ENCODE data around the gene TSPEAR. TPM values are rescaled to one million over a fixed set of nuclear protein-coding genes. Genes with fewer than 3 reads are reported as not detected.

The TSPEAR gene
- total and polyA plus RNA-seq, 2 donors from 2014 or later, result 0.09 to 0.22 TPM

DNA sequence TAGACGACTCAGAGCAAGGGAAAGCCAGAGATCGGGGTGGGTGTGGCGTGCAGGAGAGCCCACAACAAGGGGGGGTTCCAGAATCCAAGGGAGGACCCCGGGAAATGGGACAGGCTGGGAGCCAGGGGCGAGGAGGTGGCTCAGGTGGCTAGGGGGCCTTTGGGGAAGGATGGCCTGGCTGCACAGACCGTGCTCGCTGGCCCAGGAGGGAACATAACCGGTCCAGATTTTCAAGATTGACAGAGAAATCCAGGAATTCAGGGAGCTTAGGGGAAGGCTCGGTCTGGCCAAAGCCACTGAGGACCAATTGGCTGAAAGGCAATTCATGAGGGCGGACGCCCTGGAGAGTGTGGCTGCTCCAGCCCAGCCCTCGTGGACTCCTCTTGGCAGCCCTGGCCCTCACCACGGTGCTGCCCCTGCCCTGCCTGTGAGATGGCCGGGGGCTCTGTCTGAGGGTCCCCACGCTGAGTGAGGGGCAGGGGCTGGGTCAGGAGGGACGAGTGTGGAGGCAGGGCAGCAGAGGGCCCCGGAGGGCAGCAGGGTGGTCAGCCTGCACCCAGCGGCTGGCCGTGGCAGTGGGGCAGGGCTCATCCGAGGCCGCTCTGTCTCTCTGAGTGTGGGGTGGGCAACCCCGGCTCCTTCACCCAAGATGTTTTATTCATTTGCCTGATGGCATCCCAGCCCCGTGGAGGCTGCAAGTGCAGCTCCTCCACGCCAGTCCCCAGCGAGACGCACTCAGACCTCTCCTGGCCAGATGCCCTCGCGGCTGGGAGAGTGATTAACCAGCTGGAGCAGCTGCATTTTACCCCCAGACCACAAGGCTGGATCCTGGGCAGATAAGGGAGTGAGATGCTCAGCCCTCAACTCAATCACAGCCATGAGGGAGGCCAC lies 261.7 kb downstream of the TSPEAR start:
- no peaks in the 10 kb centered on the region for H3K4me1 ChIP-seq (ENCODE audit: control insufficient read depth in 2 of 3, insufficient read depth in 2 of 3, low read depth in 1 of 3, low read length in 3 of 3)
- no peak for FAIRE-seq
- H3K9ac ChIP-seq (ENCODE audit: low read length in 3 of 3), result no peak overlapping the region
- H3K27me3 ChIP-seq (ENCODE audit: control insufficient read depth, insufficient read depth, low read length), result no peaks in the 10 kb centered on the region
- no peak overlapping the region for H3K27ac ChIP-seq (ENCODE audit: low read depth in 2 of 2, low read length in 2 of 2)
- no peak overlapping the region for H3K4me3 ChIP-seq (ENCODE audit: low read length in 3 of 3)
- intact Hi-C loops (cut with DNase I), result no loop called here
- peak in 2 of 5 donors; percentile 35 to 57 for DNase-seq
- no peaks in the 10 kb centered on the region for H3K36me3 ChIP-seq (ENCODE audit: control insufficient read depth in 2 of 3, insufficient read depth in 3 of 3, low read length in 3 of 3)
- H3K9me3 ChIP-seq (ENCODE audit: control insufficient read depth in 2 of 3, insufficient read depth in 1 of 3, low read length in 3 of 3), result peaks cover 0 to 13% (median 0%) of the 10 kb centered on the region in 3 donors
- TF ChIP-seq, protein P1, sequence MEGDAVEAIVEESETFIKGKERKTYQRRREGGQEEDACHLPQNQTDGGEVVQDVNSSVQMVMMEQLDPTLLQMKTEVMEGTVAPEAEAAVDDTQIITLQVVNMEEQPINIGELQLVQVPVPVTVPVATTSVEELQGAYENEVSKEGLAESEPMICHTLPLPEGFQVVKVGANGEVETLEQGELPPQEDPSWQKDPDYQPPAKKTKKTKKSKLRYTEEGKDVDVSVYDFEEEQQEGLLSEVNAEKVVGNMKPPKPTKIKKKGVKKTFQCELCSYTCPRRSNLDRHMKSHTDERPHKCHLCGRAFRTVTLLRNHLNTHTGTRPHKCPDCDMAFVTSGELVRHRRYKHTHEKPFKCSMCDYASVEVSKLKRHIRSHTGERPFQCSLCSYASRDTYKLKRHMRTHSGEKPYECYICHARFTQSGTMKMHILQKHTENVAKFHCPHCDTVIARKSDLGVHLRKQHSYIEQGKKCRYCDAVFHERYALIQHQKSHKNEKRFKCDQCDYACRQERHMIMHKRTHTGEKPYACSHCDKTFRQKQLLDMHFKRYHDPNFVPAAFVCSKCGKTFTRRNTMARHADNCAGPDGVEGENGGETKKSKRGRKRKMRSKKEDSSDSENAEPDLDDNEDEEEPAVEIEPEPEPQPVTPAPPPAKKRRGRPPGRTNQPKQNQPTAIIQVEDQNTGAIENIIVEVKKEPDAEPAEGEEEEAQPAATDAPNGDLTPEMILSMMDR (IDR thresholded peaks at IDR 0.05; ENCODE audit: borderline replicate concordance, extremely low read depth, insufficient read depth), result no peak

DNA sequence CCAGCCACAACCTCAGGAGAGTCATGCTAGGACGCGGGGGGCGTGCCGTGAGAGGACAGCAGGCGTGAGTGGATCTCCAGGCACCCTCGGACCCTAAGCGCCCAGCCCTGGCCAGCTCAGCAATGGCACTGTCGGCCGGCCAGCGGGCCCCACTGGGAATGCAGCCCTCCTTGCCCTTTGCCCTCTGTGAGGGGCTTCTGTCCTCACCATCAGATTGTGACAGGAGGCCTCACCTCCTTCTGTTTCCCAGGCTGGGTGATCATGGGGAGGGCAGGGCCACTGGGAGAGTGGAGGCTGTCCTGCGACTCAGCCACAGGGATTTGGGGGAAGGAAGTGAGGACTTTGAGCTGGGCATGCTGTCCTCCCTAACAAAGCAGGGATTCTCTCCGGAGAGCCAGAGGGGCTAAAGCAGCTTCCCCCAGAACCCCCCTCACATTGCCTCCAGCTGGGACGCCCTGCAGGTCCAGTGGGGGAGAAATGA lies 262.7 kb downstream of the TSPEAR start:
- no peaks in the 10 kb centered on the region for H3K36me3 ChIP-seq (ENCODE audit: control insufficient read depth in 2 of 3, insufficient read depth in 3 of 3, low read length in 3 of 3)
- H3K9me3 ChIP-seq (ENCODE audit: control insufficient read depth in 2 of 3, insufficient read depth in 1 of 3, low read length in 3 of 3), result peaks cover 0 to 5% (median 0%) of the 10 kb centered on the region in 3 donors
- no peak overlapping the region for H3K27ac ChIP-seq (ENCODE audit: low read depth in 2 of 2, low read length in 2 of 2)
- H3K4me1 ChIP-seq (ENCODE audit: control insufficient read depth in 2 of 3, insufficient read depth in 2 of 3, low read depth in 1 of 3, low read length in 3 of 3), result no peaks in the 10 kb centered on the region
- peak in 1 of 5 donors; percentile 69 for DNase-seq
- no peaks in the 10 kb centered on the region for H3K27me3 ChIP-seq (ENCODE audit: control insufficient read depth, insufficient read depth, low read length)
- H3K4me3 ChIP-seq (ENCODE audit: low read length in 3 of 3), result no peak overlapping the region
- H3K9ac ChIP-seq (ENCODE audit: low read length in 3 of 3), result no peak overlapping the region
- TF ChIP-seq, protein P1 (IDR thresholded peaks at IDR 0.05; ENCODE audit: borderline replicate concordance, extremely low read depth, insufficient read depth), result no peak
- intact Hi-C loops (cut with DNase I), result no loop called here
- no peak for FAIRE-seq

Other genes with a start within 250 kb of the TSPEAR start
- gene KRTAP10-1, start 171.4 kb downstream of the TSPEAR start, total RNA-seq, result not detected
- gene KRTAP10-1, start 171.4 kb downstream of the TSPEAR start, polyA plus RNA-seq (ENCODE audit: insufficient read depth, low read depth, low replicate concordance), result not detected
- not detected for gene KRTAP10-2, start 160.1 kb downstream of the TSPEAR start, total RNA-seq
- gene KRTAP10-2, start 160.1 kb downstream of the TSPEAR start, polyA plus RNA-seq (ENCODE audit: insufficient read depth, low read depth, low replicate concordance), result not detected
- gene KRTAP10-3, start 152.8 kb downstream of the TSPEAR start, total RNA-seq, result not detected
- gene KRTAP10-3, start 152.8 kb downstream of the TSPEAR start, polyA plus RNA-seq (ENCODE audit: insufficient read depth, low read depth, low replicate concordance), result not detected
- gene KRTAP10-4, start 137.8 kb downstream of the TSPEAR start, total RNA-seq, result not detected
- not detected for gene KRTAP10-4, start 137.8 kb downstream of the TSPEAR start, polyA plus RNA-seq (ENCODE audit: insufficient read depth, low read depth, low replicate concordance)
- not detected for gene KRTAP10-5, start 131.0 kb downstream of the TSPEAR start, total RNA-seq
- gene KRTAP10-5, start 131.0 kb downstream of the TSPEAR start, polyA plus RNA-seq (ENCODE audit: insufficient read depth, low read depth, low replicate concordance), result not detected
- gene KRTAP10-6, start 119.1 kb downstream of the TSPEAR start, total RNA-seq, result not detected
- gene KRTAP10-6, start 119.1 kb downstream of the TSPEAR start, polyA plus RNA-seq (ENCODE audit: insufficient read depth, low read depth, low replicate concordance), result not detected
- gene KRTAP10-7, start 111.0 kb downstream of the TSPEAR start, total RNA-seq, result not detected
- gene KRTAP10-7, start 111.0 kb downstream of the TSPEAR start, polyA plus RNA-seq (ENCODE audit: insufficient read depth, low read depth, low replicate concordance), result not detected
- gene KRTAP10-8, start 99.5 kb downstream of the TSPEAR start, total RNA-seq, result not detected
- gene KRTAP10-8, start 99.5 kb downstream of the TSPEAR start, polyA plus RNA-seq (ENCODE audit: insufficient read depth, low read depth, low replicate concordance), result not detected
- gene KRTAP10-9, start 84.5 kb downstream of the TSPEAR start, total RNA-seq, result not detected
- gene KRTAP10-9, start 84.5 kb downstream of the TSPEAR start, polyA plus RNA-seq (ENCODE audit: insufficient read depth, low read depth, low replicate concordance), result not detected
- gene KRTAP10-10, start 74.2 kb downstream of the TSPEAR start, total RNA-seq, result not detected
- not detected for gene KRTAP10-10, start 74.2 kb downstream of the TSPEAR start, polyA plus RNA-seq (ENCODE audit: insufficient read depth, low read depth, low replicate concordance)
- not detected for gene KRTAP10-11, start 65.2 kb downstream of the TSPEAR start, total RNA-seq
- not detected for gene KRTAP10-11, start 65.2 kb downstream of the TSPEAR start, polyA plus RNA-seq (ENCODE audit: insufficient read depth, low read depth, low replicate concordance)
- not detected for gene KRTAP12-4, start 56.9 kb downstream of the TSPEAR start, total RNA-seq
- not detected for gene KRTAP12-4, start 56.9 kb downstream of the TSPEAR start, polyA plus RNA-seq (ENCODE audit: insufficient read depth, low read depth, low replicate concordance)
- not detected for gene KRTAP12-3, start 53.6 kb downstream of the TSPEAR start, total RNA-seq
- not detected for gene KRTAP12-3, start 53.6 kb downstream of the TSPEAR start, polyA plus RNA-seq (ENCODE audit: insufficient read depth, low read depth, low replicate concordance)
- gene KRTAP12-2, start 44.6 kb downstream of the TSPEAR start, total RNA-seq, result not detected
- gene KRTAP12-2, start 44.6 kb downstream of the TSPEAR start, polyA plus RNA-seq (ENCODE audit: insufficient read depth, low read depth, low replicate concordance), result not detected
- not detected for gene KRTAP12-1, start 29.4 kb downstream of the TSPEAR start, total RNA-seq
- gene KRTAP12-1, start 29.4 kb downstream of the TSPEAR start, polyA plus RNA-seq (ENCODE audit: insufficient read depth, low read depth, low replicate concordance), result not detected
- gene KRTAP10-12, start 14.4 kb downstream of the TSPEAR start, total RNA-seq, result not detected
- gene KRTAP10-12, start 14.4 kb downstream of the TSPEAR start, polyA plus RNA-seq (ENCODE audit: insufficient read depth, low read depth, low replicate concordance), result not detected
- 86.0 TPM for gene UBE2G2, start 90.2 kb upstream of the TSPEAR start, total RNA-seq
- 39.4 TPM for gene UBE2G2, start 90.2 kb upstream of the TSPEAR start, polyA plus RNA-seq (ENCODE audit: insufficient read depth, low read depth, low replicate concordance)
- 88.6 TPM for gene SUMO3, start 106.5 kb upstream of the TSPEAR start, total RNA-seq
- gene SUMO3, start 106.5 kb upstream of the TSPEAR start, polyA plus RNA-seq (ENCODE audit: insufficient read depth, low read depth, low replicate concordance), result 89.9 TPM
- 378 TPM for gene PTTG1IP, start 162.1 kb upstream of the TSPEAR start, total RNA-seq
- gene PTTG1IP, start 162.1 kb upstream of the TSPEAR start, polyA plus RNA-seq (ENCODE audit: insufficient read depth, low read depth, low replicate concordance), result 187 TPM
- 111 TPM for gene ITGB2, start 209.3 kb upstream of the TSPEAR start, total RNA-seq
- gene ITGB2, start 209.3 kb upstream of the TSPEAR start, polyA plus RNA-seq (ENCODE audit: insufficient read depth, low read depth, low replicate concordance), result 9.5 TPM
- gene SLX9, start 228.5 kb upstream of the TSPEAR start, total RNA-seq, result 27.1 TPM
- gene SLX9, start 228.5 kb upstream of the TSPEAR start, polyA plus RNA-seq (ENCODE audit: insufficient read depth, low read depth, low replicate concordance), result 35.1 TPM

Measured in kidney (tissue), 14 donors.